Activated effector memory CD4-positive, alpha-beta T cell treated with Interleukin-2 at 50 U/mL for 16 hours (primary cell): Measurements from ENCODE around the gene GIT1.

Experiments used
- DNase-seq: peaks from one replicate; pipeline ENCODE4 v3.0.0-alpha.2; 2020

GIT1 gene, protein sequence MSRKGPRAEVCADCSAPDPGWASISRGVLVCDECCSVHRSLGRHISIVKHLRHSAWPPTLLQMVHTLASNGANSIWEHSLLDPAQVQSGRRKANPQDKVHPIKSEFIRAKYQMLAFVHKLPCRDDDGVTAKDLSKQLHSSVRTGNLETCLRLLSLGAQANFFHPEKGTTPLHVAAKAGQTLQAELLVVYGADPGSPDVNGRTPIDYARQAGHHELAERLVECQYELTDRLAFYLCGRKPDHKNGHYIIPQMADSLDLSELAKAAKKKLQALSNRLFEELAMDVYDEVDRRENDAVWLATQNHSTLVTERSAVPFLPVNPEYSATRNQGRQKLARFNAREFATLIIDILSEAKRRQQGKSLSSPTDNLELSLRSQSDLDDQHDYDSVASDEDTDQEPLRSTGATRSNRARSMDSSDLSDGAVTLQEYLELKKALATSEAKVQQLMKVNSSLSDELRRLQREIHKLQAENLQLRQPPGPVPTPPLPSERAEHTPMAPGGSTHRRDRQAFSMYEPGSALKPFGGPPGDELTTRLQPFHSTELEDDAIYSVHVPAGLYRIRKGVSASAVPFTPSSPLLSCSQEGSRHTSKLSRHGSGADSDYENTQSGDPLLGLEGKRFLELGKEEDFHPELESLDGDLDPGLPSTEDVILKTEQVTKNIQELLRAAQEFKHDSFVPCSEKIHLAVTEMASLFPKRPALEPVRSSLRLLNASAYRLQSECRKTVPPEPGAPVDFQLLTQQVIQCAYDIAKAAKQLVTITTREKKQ

DNA sequence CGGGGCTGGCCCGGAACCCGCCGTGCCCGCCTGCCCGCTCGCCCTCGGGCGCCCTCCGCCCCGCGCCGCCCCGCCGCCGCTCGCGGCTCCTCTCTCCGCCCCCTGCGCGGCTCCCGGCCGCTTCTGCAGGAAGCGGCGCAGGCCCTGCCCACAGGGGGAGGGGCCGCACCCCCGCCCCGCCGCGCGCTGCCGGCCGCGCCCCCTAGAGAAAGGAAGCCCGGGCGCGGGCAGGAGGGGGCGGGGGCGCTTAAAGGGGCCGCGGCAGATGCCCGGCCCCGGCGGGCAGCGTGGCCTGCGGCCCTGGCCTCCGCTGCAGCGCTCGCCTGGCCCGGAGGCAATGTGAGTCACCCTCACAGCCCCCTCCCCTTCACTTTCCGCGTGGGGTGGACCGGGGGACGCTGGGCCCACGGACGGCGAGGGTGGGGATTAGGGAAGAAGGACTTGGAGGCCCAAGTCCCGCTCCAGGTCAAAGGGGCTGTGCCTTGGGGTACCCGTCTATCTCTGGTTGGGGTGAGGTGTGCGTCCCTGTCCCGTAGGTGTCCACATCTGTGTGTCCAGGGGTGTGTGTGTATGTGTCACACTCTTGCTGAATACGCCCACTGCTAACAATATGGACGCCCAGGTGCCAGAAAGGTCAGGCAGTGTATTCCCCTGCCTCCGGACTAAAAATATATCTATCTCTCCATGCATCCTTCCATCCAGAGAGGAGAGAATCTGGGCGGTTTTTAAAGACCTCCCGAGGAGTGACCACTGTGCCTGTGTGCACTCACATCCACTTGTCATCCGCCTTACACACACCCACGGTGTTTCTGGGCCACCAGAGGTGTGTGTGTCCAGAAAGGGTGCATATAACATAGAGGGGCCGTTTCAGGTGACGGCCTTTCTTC is at the start of gene GIT1:
GIT1 (minus strand) TSS at position 125 of the 887 bp plus-strand sequence. CDS start 270 bp downstream, outside the sequence.
- DNase-seq: peak; percentile 78

DNA sequence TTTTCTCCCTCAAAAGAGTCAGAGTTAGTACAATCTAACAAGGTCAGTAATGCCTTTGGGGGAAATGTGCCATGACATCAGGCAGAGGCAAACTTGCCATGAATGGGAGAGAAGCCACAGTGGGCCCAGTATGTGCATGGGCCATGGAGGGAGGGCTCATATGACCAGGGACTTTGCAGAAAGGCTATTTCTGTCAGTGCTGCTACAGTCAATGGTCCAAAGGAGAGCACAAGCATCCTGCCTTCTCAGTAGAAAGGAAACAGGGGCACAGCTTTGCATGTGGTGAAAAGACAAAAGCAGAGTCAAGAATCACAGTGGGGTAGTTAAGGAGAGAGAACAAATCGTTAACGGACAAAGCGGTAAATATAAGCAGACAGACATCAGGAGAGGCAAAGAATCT is 44.4 kb upstream of the GIT1 start:
- DNase-seq: no peak

GRCh38 chr17:29630630-29631193 is 41.3 kb upstream of the GIT1 start:
- no peak for DNase-seq

GRCh38 chr17:29629839-29630238 is 40.4 kb upstream of the GIT1 start:
- no peak for DNase-seq

- no peak for DNase-seq
Observed at GRCh38 chr17:29628644-29629043, 39.2 kb upstream of the GIT1 start.

DNA sequence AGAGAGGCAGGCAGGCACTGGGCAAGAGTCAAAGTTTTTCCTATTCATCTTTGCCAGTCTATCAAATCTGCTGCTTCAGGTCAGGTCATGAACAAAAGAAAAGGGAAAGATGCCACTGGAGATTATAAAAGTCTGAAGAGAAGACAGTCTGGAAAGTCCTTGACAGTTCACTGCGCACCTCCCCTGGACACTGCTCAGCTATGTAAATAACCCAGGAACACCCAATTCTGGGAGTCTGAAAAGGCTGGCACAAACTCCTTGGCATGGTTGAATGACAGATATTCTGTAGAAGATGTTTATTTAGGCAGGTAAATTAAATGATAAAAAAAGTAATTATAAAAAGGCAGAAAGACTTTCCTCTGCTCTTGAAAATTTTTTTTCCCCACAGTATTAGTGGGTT is 38.5 kb upstream of the GIT1 start:
- no peak for DNase-seq

DNA sequence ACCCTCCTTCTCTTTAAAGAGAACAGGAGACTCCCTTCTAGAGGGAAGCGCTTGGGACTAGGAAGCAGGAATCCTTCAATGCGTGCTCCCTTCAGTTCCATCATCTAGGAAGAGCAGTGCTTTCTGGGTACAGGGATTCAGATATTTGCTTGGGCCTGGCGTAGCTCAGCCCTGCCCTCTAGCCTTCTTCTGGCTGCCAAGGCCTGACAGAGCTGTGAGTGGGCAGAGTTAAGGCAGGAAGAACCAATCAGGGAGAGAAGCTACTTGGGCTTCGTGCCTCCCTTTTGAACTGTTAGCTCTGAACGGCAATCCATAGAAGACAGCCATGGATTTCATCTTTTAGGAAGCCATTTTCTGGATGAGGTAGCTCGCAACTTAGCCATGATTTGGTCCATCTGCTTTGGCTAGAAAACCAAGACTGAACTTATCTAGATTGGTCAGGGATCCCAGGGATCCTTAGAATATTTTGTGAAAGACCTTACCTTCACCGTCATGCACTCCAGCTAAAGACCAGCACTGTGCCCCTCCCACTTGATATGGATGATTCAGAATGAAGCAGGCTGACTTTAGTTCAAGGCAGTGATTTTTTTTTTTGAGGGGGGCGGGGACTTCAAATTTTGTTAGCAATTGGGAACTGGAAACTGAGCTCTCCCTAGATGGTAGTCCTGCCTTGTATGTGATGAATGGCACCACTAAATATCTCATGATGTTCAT is 35.7 kb upstream of the GIT1 start:
- no peak for DNase-seq

GRCh38 chr17:29624586-29624985 is 35.1 kb upstream of the GIT1 start:
- DNase-seq: no peak

GRCh38 chr17:29623283-29623647 is 33.8 kb upstream of the GIT1 start:
- no peak for DNase-seq

DNA sequence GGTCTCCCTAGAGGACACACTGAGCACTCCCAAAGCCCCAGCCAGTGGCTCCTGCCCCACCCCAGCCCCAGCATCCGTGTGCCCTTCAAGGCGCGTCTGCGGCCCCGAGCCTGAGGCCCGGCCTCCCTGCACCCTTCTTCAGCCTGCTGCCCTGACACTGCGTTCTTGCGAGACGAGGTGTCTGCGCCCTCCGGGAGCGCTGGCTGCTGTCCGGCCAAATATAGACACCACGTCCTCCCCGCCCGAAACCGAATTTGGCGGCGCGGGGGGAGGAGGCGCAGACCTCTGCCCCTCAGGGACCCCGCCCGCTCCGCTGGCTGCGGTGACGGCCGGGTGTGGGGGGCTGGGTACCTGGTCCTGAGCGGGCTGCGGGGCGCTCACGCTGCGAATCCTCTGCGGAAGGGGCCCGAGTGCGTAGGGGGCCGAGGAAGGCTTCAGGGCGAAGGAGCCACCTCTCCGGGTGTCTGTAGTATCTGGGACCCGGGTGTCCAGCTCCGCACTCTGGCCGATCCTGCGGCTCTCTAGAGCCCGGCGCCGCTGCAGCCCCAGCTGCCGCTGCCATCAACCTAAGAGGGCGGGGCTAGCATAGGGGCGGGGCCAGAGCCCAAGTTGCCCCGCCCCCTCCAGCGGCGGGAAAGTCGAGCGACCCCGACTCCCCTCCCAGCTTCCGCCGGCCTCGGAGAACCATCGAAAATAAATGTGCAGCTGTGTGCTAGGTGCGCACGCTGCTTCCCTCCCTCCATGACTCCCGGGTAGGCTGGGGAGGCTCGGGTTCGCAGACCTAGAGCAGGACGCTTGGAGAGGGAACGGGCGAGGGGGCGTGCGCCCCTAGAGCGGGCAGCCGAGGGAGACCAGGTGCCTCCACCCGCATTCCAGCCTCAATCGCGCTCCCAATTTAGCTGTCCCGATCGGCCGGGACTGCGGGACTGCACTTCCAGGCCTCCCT is 33.2 kb upstream of the GIT1 start, which contains the start of gene CORO6:
CORO6 (minus strand) TSS at position 576 of the 946 bp plus-strand sequence. CDS start 1,491 bp downstream, outside the sequence.
- DNase-seq: peak; percentile 44

DNA sequence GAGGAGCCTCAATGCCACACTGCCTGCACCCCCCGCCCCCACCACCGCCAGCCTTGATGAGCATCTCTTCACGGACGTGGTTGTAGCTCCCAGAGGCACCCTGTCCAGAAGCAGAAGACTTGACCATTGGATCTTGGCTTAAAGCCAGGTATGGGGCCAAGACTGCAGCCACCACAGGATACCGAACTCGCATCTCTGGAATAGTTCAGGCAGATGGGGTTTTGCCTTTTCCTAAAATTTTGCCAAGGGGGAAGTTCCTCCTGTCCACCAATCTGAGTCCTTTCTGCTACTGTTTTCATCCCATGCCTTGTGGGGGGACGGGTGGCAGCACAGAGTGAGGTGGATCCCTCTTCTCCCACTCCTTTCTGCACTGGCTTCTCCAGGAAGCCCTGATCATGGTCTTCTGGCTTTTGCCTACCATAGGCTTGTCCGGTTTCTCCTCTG is 32.3 kb upstream of the GIT1 start:
- DNase-seq: no peak

GRCh38 chr17:29620779-29621500 is 31.5 kb upstream of the GIT1 start:
- DNase-seq: no peak

GRCh38 chr17:29620271-29620670 is 30.8 kb upstream of the GIT1 start:
- no peak for DNase-seq

- DNase-seq: no peak
Observed at GRCh38 chr17:29619251-29619650, 29.8 kb upstream of the GIT1 start.

- DNase-seq: no peak
Observed at GRCh38 chr17:29618272-29619065, 29.0 kb upstream of the GIT1 start.

GRCh38 chr17:29617481-29618271 is 28.2 kb upstream of the GIT1 start:
- DNase-seq: peak; percentile 81

DNA sequence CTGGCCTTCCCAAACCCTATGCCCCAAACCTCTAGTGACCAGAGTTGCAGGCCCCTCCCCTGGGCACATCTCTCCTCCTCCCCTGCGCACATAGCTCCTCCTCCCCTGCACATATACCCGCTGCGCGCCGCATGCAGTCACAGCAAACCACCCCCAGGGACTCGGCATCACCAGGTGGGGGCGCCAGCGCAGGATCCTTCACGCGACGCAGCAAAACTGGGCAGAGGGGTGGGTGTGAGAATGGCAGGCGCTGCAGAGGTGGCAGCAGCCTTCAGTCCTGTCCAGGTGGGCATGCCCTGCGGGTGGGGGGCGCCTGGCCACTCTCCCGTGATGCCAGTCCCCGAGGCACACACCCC is 27.7 kb upstream of the GIT1 start:
- DNase-seq: peak; percentile 87

- DNase-seq: no peak
Observed at GRCh38 chr17:29616300-29617048, 27.0 kb upstream of the GIT1 start.
